Common myeloid progenitor, CD34-positive (primary cell): Measurements from ENCODE around the gene LTV1.
A peak's percentile ranks its signal among the peaks of the same experiment; 100 is the strongest.
"Not testable (repeated sequence)": the region's sequence is repeated elsewhere in the genome, so short reads cannot be mapped to it uniquely, and the experiment has no call there.

Experiments
- CTCF ChIA-PET: fragments of 350-600 bp; sonication (Branson Sonifier 250); formaldehyde crosslinking; loops from one replicate; lab custom pipeline; 2021; ENCODE audit warnings: antibody characterized with exemption; lab: Charles Lee
- POLR2A ChIA-PET: fragments of 350-600 bp; sonication (Branson Sonifier 250); formaldehyde crosslinking; loops from one replicate; lab custom pipeline; 2021; ENCODE audit warnings: antibody characterized with exemption; lab: Charles Lee
- DNase-seq, 3 donors: peaks; one replicate each; pipeline versions ENCODE4 v3.0.0 to v3.0.0-alpha.2; 2013
- H3K27ac ChIP-seq, 2 experiments: 1 replicate in 1 of 2; 2 replicates in 1 of 2; pipeline ENCODE4 v1.7.0; 2013; ENCODE audit warnings: inconsistent platforms in 2 of 2, low read length in 2 of 2, mild to moderate bottlenecking in 2 of 2, low read depth in 1 of 2, moderate library complexity in 1 of 2; ENCODE audit not compliant: severe bottlenecking in 2 of 2, insufficient read depth in 1 of 2, poor library complexity in 1 of 2
- H3K27me3 ChIP-seq, 5 experiments: replicated peaks in 2 of 5; 1 replicate in 3 of 5; 2 replicates in 2 of 5; pipeline versions ENCODE4 v1.6.1 to v1.7.0; 2013; ENCODE audit warnings: low read length in 4 of 5, mild to moderate bottlenecking in 2 of 5, moderate library complexity in 2 of 5, inconsistent platforms in 1 of 5; ENCODE audit not compliant: insufficient read depth in 5 of 5, control insufficient read depth in 4 of 5
- H3K36me3 ChIP-seq, 4 experiments: 1 replicate in 2 of 4; 2 replicates in 2 of 4; pipeline versions ENCODE4 v1.6.1 to v1.7.0; 2013; ENCODE audit warnings: low read length in 3 of 4, control low read depth in 1 of 4, mild to moderate bottlenecking in 1 of 4; ENCODE audit not compliant: control insufficient read depth in 4 of 4, insufficient read depth in 4 of 4
- H3K4me1 ChIP-seq, 4 experiments: 1 replicate in 3 of 4; 2 replicates in 1 of 4; pipeline versions ENCODE4 v1.6.1 to v1.7.1; 2013; ENCODE audit warnings: low read length in 3 of 4, mild to moderate bottlenecking in 3 of 4, control low read depth in 1 of 4, inconsistent platforms in 1 of 4, moderate library complexity in 1 of 4; ENCODE audit not compliant: control insufficient read depth in 4 of 4, insufficient read depth in 4 of 4; ENCODE audit errors: control extremely low read depth in 1 of 4
- H3K4me3 ChIP-seq, 7 experiments: 1 replicate in 4 of 7; 2 replicates in 3 of 7; pipeline versions ENCODE4 v1.5.1 to v1.7.0; 2013; ENCODE audit warnings: mild to moderate bottlenecking in 7 of 7, low read length in 6 of 7, moderate library complexity in 6 of 7, inconsistent platforms in 2 of 7, low read depth in 2 of 7, control low read depth in 1 of 7; ENCODE audit not compliant: insufficient read depth in 4 of 7, control insufficient read depth in 1 of 7; ENCODE audit errors: extremely low read depth in 1 of 7
- H3K9me3 ChIP-seq, 5 experiments: 1 replicate in 4 of 5; 2 replicates in 1 of 5; pipeline versions ENCODE4 v1.6.1 to v1.7.1; 2013; ENCODE audit warnings: low read length in 4 of 5, mild to moderate bottlenecking in 2 of 5, inconsistent platforms in 1 of 5, low read depth in 1 of 5, moderate library complexity in 1 of 5; ENCODE audit not compliant: control insufficient read depth in 4 of 5, insufficient read depth in 2 of 5; ENCODE audit errors: control extremely low read depth in 1 of 5
- WGBS: methylation state at CpG from one replicate; pipeline ENCODE4 v1.1.5; 2013; ENCODE audit not compliant: insufficient coverage; 5-methylcytosine and 5-hydroxymethylcytosine counted together

The LTV1 gene

DNA sequence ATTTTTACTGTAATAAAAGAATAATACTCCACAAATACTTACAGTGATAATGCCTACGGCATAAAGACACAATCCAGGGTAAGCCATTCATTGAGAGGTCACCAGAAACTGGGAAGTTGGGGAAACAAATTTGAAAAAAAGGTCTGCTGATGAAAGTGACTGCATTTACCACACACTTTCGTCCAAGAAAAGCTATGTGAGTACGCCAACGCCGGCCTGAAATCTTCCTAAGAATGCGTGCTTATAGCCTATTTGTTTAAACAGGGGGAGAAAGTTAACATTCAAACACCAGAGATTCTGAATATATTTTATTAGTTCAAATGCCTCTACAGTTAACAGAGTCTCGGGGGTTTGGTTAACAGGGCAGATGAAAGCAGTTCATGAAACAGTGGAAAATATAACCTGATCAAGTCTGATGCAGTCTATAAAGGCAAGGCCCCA is 657 bp upstream of the LTV1 start:
- 0% methylated on average over 1 of the region's 7 CpGs for WGBS
- peaks cover 6 to 24% (median 18%) of the 10 kb centered on the region in 4 experiments for H3K4me1 ChIP-seq
- POLR2A ChIA-PET: no interaction called here
- no peak for DNase-seq
- no peaks in the 10 kb centered on the region for H3K27me3 ChIP-seq
- CTCF ChIA-PET: interaction anchor here (0.7 to 1.3 kb wide), 3 partner anchors 16 to 122 kb away, joined by 3 to 4 read pairs (median 4); no protein-coding TSS in a partner anchor
- peak overlapping the region; percentile 96 to 98 for H3K27ac ChIP-seq
- H3K4me3 ChIP-seq: peak overlapping the region; percentile 46 to 96 (median 87)
- no peaks in the 10 kb centered on the region for H3K9me3 ChIP-seq
- peaks cover 13 to 27% (median 26%) of the 10 kb centered on the region in 4 experiments for H3K36me3 ChIP-seq

DNA sequence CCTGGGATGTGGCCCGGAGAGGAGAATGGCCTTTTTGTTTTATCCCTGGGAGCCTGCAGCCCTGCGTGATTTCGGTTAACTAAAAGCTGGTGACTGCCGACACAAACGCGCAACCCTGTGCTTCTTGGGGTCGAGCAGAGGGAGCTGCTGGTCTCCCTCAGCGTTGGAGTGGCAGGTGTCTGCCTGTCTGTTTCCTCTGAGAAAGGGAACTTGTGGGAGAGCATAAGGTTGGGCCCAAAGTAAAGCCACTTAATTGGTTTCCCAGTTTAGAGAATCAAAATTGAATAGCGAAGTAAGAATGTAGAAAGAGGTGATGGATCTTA is 500 bp downstream of the LTV1 start:
- CTCF ChIA-PET: interaction anchor here (1.0 to 2.6 kb wide), 5 partner anchors 13 to 269 kb away, joined by 3 to 8 read pairs (median 4); no protein-coding TSS in a partner anchor
- DNase-seq: peak in 2 of 3 donors; percentile 42 to 78
- WGBS: 0% methylated on average over 8 of the region's 9 CpGs

DNA sequence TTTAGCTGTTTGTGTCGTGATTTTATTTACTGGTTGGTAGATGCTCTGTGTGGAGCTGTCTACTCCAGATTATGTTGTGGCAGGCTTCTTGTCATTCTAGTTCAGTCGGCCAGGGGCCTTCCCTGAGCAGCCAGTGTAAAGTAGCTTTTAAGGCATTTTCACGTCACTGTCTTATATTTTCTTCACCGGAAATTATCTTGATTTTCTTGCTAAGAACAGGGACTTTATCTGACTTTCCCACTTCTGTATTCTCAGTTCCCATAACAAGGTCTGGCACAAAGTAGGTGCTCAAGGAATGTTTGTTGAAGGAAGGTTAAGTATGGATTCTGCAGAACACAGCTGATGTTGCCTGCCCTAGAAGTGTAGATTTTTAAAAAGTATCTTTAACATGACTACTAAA is 868 bp downstream of the LTV1 start:
- H3K9me3 ChIP-seq: no peaks in the 10 kb centered on the region
- POLR2A ChIA-PET: no interaction called here
- H3K27me3 ChIP-seq: no peaks in the 10 kb centered on the region
- peak overlapping the region; percentile 46 to 96 (median 87) for H3K4me3 ChIP-seq
- peaks cover 6 to 24% (median 18%) of the 10 kb centered on the region in 4 experiments for H3K4me1 ChIP-seq
- 0% methylated on average over 2 of the region's 4 CpGs for WGBS
- CTCF ChIA-PET: interaction anchor here (1.0 to 2.6 kb wide), 4 partner anchors 12 to 269 kb away, joined by 3 to 8 read pairs (median 4); no protein-coding TSS in a partner anchor
- DNase-seq: no peak
- H3K36me3 ChIP-seq: peaks cover 19 to 43% (median 33%) of the 10 kb centered on the region in 4 experiments
- peak overlapping the region; percentile 96 to 98 for H3K27ac ChIP-seq

More for the DNA sequence above, 500 bp downstream of the LTV1 start:
- peaks cover 6 to 24% (median 18%) of the 10 kb centered on the region in 4 experiments for H3K4me1 ChIP-seq
- H3K27ac ChIP-seq: peak overlapping the region; percentile 96 to 98
- H3K36me3 ChIP-seq: peaks cover 19 to 39% (median 31%) of the 10 kb centered on the region in 4 experiments
- H3K27me3 ChIP-seq: no peaks in the 10 kb centered on the region
- no peaks in the 10 kb centered on the region for H3K9me3 ChIP-seq
- H3K4me3 ChIP-seq: peak overlapping the region; percentile 46 to 96 (median 87)
- POLR2A ChIA-PET: no interaction called here

DNA sequence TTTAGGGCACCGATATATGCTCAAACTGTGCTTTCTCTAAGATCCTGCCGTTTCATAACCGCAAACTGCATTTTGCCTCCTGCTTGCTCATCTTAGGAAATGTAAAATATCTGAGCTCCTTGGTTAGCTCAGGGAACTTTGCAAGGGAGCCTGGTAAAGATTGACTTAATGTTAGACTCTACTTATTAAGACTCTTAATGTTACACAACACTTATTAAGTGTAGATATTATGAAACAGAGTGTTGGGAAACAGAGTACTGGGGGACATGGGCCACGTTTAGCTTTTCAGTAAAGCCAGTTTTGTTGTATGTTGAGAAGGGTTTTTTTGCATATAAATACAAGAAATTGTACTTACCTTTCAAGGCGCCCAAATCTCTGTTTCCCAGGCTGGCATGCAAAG is 1.9 kb downstream of the LTV1 start:
- CTCF ChIA-PET: interaction anchor here (1.3 to 2.6 kb wide), 2 partner anchors 13 to 270 kb away, joined by 4 to 8 read pairs; no protein-coding TSS in a partner anchor
- 94% methylated on average over 4 of the region's 5 CpGs for WGBS

DNA sequence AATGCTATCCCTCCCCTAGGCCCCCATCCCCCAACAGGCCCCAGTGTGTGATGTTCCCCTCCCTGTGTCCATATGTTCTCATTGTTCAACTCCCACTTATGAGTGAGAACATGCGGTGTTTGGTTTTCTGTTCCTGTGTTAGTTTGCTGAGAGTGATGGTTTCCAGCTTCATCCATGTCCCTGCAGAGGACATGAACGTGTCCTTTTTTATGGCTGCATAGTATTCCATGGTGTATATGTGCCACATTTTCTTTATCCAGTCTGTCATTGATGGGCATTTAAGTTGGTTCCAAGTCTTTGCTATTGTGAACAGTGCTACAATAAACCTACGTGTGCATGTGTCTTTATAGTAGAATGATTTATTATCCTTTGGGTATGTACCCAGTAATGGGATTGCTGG is 8.6 kb downstream of the LTV1 start:
- H3K27me3 ChIP-seq, H3K27ac ChIP-seq, H3K4me1 ChIP-seq, CTCF ChIA-PET, H3K4me3 ChIP-seq, DNase-seq, POLR2A ChIA-PET: not testable (repeated sequence)
- WGBS: 80% methylated on average over 1 of the region's 3 CpGs
- peaks cover 1 to 26% (median 2%) of the 10 kb centered on the region in 5 experiments for H3K9me3 ChIP-seq
- H3K36me3 ChIP-seq: peaks cover 34 to 86% (median 46%) of the 10 kb centered on the region in 4 experiments

More for the DNA sequence above, 1.9 kb downstream of the LTV1 start:
- Histone ChIP-seq H3K4me1 (peaks cover 6 to 24% (median 18%) of the 10 kb centered on the region in 4 experiments), H3K9me3 (no peaks in the 10 kb centered on the region), H3K27me3 (no peaks in the 10 kb centered on the region), H3K4me3 (no peak overlapping the region), H3K36me3 (peaks cover 22 to 53% (median 41%) of the 10 kb centered on the region in 4 experiments), H3K27ac (no peak overlapping the region)
- POLR2A ChIA-PET: no interaction called here
- no peak for DNase-seq

DNA sequence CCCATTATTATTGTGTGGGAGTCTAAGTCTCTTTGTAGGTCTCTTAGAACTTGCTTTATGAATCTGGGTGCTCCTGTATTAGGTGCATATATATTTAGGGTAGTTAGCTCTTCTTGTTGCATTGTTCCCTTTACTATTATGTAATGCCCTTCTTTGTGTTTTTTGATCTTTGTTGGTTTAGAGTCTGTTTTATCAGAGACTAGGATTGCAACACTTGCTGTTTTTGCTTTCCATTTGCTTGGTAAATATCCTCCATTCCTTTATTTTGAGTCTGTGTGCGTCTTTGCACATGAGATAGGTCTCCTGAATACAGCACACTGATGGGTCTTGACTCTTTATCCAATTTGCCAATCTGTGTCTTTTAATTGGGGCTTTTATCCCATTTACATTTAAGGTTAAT is 11.9 kb downstream of the LTV1 start:
- H3K4me3 ChIP-seq, H3K27me3 ChIP-seq, CTCF ChIA-PET, H3K27ac ChIP-seq, DNase-seq, POLR2A ChIA-PET, H3K4me1 ChIP-seq: not testable (repeated sequence)
- H3K9me3 ChIP-seq: peaks cover 1 to 32% (median 2%) of the 10 kb centered on the region in 5 experiments
- H3K36me3 ChIP-seq: peaks cover 46 to 87% (median 51%) of the 10 kb centered on the region in 4 experiments
- WGBS: 83% methylated on average over 1 of the region's 1 CpG

DNA sequence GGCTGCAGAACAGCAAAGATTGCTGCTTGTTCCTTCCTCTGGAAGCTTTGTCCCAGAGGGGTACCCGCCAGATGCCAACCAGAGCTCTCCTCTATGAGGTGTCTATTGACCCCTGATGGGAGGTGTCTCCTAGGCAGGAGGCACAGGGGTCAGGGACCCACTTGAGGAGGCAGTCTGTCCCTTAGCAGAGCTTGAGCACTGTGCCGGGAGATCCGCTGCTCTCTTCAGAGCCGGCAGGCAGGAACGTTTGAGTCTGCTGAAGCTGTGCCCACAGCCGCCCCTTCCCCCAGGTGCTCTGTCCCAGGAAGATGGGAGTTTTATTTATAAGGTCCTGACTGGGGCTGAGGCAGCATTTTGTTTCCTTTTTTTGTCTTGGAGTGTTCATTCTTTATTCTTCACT is 13.6 kb downstream of the LTV1 start:
- POLR2A ChIA-PET: not testable (repeated sequence)
- WGBS: 97% methylated on average over 6 of the region's 6 CpGs
- CTCF ChIA-PET: interaction anchor here (1.0 kb wide), 1 partner anchor 13 kb away, joined by 3 read pairs; the partner anchor contains the start of gene LTV1

More for the DNA sequence above, 13.6 kb downstream of the LTV1 start:
- not testable (repeated sequence) for H3K27me3 ChIP-seq, H3K4me3 ChIP-seq, H3K4me1 ChIP-seq, DNase-seq, H3K27ac ChIP-seq
- peaks cover 1 to 32% (median 2%) of the 10 kb centered on the region in 5 experiments for H3K9me3 ChIP-seq
- peaks cover 40 to 87% (median 47%) of the 10 kb centered on the region in 4 experiments for H3K36me3 ChIP-seq
